ENCODE results near the gene ADAMTS2.

DNA sequence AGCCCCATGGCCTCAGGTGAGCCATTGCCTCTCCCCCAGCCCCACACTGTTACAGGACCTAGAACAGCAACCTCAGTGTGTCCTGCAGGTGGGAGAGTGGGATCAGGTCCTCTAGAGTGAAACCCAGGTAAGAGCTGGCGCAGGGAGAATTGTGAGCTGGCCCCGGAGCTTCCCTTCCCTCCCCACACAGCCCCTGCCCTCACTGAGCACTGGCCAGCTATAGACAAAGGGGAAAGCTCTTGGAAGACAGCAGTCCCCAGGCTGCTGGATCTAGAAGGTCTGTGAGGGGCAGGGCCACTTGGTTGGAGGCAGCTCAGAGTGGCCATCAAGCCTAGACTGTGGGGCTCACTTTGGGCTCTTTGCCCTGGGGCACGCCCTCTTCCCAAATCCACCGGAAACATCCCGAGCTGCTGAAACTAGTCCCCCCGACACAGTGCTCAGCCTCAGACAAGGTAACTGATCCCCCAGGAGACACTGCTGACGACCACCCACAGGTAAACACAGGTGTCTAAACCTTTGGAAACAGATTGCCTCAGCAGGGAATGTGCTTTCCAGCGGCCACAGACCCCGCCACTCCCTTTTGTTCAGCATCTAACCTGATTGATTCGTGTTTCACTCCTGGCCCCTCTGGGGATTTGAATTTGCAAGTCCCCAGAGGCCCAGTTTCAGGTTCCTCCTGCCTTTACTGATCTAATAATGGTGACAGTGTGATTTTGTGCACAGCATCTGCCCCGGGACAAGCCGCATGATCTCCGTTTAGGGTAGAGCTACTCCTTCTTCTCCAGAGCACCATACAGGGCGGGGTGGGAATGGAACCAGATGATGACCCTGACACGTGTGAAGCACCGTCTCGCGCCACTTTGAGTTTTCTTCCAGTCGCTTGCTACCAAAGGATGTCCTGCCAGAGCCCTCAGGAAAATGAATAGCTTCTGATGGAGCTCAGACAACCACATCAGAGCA is 42.2 kb upstream of the ADAMTS2 start:
- TF ChIP-seq EZH2 (IDR thresholded peaks at IDR 0.05) (no peak), POLR2AphosphoS5 (IDR thresholded peaks at IDR 0.05; ENCODE audit: low read depth, low read length) (no peak), POLR2A (IDR thresholded peaks at IDR 0.05; ENCODE audit: borderline replicate concordance, extremely low read depth, insufficient read depth, insufficient read length) (no peak)
- TF ChIP-seq, protein P1, sequence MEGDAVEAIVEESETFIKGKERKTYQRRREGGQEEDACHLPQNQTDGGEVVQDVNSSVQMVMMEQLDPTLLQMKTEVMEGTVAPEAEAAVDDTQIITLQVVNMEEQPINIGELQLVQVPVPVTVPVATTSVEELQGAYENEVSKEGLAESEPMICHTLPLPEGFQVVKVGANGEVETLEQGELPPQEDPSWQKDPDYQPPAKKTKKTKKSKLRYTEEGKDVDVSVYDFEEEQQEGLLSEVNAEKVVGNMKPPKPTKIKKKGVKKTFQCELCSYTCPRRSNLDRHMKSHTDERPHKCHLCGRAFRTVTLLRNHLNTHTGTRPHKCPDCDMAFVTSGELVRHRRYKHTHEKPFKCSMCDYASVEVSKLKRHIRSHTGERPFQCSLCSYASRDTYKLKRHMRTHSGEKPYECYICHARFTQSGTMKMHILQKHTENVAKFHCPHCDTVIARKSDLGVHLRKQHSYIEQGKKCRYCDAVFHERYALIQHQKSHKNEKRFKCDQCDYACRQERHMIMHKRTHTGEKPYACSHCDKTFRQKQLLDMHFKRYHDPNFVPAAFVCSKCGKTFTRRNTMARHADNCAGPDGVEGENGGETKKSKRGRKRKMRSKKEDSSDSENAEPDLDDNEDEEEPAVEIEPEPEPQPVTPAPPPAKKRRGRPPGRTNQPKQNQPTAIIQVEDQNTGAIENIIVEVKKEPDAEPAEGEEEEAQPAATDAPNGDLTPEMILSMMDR (IDR thresholded peaks at IDR 0.05 in 2 of 3, conservative IDR thresholded peaks at IDR 0.05 in 1 of 3; ENCODE audit: borderline replicate concordance in 1 of 3, insufficient read depth in 1 of 3, low read depth in 2 of 3, low read length in 2 of 3), result no peak
- TF ChIP-seq, protein P2, sequence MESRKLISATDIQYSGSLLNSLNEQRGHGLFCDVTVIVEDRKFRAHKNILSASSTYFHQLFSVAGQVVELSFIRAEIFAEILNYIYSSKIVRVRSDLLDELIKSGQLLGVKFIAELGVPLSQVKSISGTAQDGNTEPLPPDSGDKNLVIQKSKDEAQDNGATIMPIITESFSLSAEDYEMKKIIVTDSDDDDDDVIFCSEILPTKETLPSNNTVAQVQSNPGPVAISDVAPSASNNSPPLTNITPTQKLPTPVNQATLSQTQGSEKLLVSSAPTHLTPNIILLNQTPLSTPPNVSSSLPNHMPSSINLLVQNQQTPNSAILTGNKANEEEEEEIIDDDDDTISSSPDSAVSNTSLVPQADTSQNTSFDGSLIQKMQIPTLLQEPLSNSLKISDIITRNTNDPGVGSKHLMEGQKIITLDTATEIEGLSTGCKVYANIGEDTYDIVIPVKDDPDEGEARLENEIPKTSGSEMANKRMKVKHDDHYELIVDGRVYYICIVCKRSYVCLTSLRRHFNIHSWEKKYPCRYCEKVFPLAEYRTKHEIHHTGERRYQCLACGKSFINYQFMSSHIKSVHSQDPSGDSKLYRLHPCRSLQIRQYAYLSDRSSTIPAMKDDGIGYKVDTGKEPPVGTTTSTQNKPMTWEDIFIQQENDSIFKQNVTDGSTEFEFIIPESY (IDR thresholded peaks at IDR 0.05; ENCODE audit: extremely low read depth, insufficient replicate concordance, low read length), result no peak

Data from HCT116 (cell line).